ENCODE measurements around the gene IL7R. TPM values are rescaled to one million over a fixed set of nuclear protein-coding genes. Genes with fewer than 3 reads are reported as not detected.
A peak's percentile ranks its signal among the peaks of the same experiment; 100 is the strongest.

The IL7R gene
- total and polyA plus RNA-seq, 10 of the 15 experiments (the other 5 are each of a cell fraction or from before 2014, with no cell fraction given), result 0.40 to 21.1 (median 0.85) TPM

- no peak for TF ChIP-seq NFIC (IDR thresholded peaks at IDR 0.05; ENCODE audit: low read depth, low read length)
- TF ChIP-seq PBX3 (IDR thresholded peaks at IDR 0.05; ENCODE audit: insufficient replicate concordance, low read depth, low read length), result no peak
- no peak for TF ChIP-seq ESRRA (IDR thresholded peaks at IDR 0.05; ENCODE audit: low read length)
- TF ChIP-seq RAD21 (IDR thresholded peaks at IDR 0.05; ENCODE audit: insufficient read depth, low read depth, low read length), result peak; percentile 97
- TF ChIP-seq PRDM15 (CRISPR knock-in tag; IDR thresholded peaks at IDR 0.05), result no peak
- TF ChIP-seq E2F8 (IDR thresholded peaks at IDR 0.05; ENCODE audit: low read depth, partially characterized antibody), result no peak
- no peak for TF ChIP-seq HDAC2 (IDR thresholded peaks at IDR 0.05)
- no peak for TF ChIP-seq SIN3A (IDR thresholded peaks at IDR 0.05; ENCODE audit: low read depth, low read length)
- no peak for TF ChIP-seq SRF (IDR thresholded peaks at IDR 0.05; ENCODE audit: low read depth in 2 of 2, low read length in 2 of 2)
- no peak for TF ChIP-seq BCL11A (IDR thresholded peaks at IDR 0.05; ENCODE audit: low read depth, low read length)
These were observed 68.4 kb downstream of the IL7R start (continued) for GRCh38 chr5:35924950-35925722.

Data from GM12878 (cell line).